ENCODE measurements around the gene ZNF654. TPM values are rescaled to one million over a fixed set of nuclear protein-coding genes. Genes with fewer than 3 reads are reported as not detected.

ZNF654 gene
- total and polyA plus RNA-seq, 2 experiments from 2014 or later = 6.2 to 7.5 TPM

DNA sequence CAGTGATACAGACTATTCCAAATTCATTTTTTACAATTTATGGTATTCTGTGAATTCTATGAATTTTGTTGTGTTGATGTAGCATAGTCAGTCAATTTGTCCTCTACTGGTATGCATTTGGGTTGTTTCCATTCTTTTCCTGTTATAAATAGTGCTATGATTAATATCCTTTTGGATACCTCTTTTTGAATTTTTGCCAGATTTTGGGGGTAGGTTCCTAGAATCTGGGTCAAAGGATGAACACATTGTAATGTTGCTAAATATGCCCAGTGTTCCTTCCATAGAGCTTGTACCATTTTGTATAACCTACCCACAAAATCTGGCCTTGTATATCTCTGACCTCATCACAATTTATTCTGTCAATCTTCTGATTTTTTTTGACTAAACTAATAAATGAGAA, 46.3 kb downstream of the ZNF654 start (continued):
- TF ChIP-seq, protein P1, sequence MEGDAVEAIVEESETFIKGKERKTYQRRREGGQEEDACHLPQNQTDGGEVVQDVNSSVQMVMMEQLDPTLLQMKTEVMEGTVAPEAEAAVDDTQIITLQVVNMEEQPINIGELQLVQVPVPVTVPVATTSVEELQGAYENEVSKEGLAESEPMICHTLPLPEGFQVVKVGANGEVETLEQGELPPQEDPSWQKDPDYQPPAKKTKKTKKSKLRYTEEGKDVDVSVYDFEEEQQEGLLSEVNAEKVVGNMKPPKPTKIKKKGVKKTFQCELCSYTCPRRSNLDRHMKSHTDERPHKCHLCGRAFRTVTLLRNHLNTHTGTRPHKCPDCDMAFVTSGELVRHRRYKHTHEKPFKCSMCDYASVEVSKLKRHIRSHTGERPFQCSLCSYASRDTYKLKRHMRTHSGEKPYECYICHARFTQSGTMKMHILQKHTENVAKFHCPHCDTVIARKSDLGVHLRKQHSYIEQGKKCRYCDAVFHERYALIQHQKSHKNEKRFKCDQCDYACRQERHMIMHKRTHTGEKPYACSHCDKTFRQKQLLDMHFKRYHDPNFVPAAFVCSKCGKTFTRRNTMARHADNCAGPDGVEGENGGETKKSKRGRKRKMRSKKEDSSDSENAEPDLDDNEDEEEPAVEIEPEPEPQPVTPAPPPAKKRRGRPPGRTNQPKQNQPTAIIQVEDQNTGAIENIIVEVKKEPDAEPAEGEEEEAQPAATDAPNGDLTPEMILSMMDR (conservative IDR thresholded peaks at IDR 0.05; ENCODE audit: low read depth in 2 of 2) = no peak
- no peak for TF ChIP-seq JUNB (IDR thresholded peaks at IDR 0.05; ENCODE audit: unreplicated experiment)

DNA sequence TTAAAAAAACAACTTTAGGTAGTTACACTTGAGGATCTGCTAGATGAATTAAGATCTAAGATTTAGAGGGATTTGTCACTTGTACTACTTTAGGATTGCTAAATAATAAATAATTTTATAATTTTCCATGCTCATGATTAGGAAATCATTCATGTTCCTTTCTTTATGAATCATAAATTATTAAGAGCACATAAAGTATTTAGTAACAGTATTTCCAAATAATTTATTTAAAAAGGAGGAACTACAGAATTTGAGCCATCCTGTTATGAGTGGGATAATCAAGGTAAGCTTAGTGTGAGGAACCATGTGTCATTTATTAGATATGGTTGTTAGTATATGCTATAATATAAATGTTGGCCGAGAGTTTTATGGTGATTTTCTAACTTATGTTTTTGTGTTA, 53.2 kb downstream of the ZNF654 start:
- H3K27ac Mint-ChIP-seq = no peak overlapping the region
- Histone ChIP-seq H4K20me1 (replicated peaks; ENCODE audit: insufficient read depth) (no peaks in the 10 kb centered on the region; the same call in 1 of the 2 replicates), H3K4me1 (ENCODE audit: insufficient read depth) (peaks cover 3% of the 10 kb centered on the region; the same call in 1 of the 2 replicates), H3K4me3 (no peak overlapping the region), H3K4me2 (no peak overlapping the region), H3F3A (replicated peaks; ENCODE audit: low read depth) (no peaks in the 10 kb centered on the region), H3K27me3 (ENCODE audit: insufficient read depth) (no peaks in the 10 kb centered on the region), H3K27ac (ENCODE audit: low read depth) (no peak overlapping the region), H3K36me3 (ENCODE audit: insufficient read depth) (no peaks in the 10 kb centered on the region), H3K9me2 (ENCODE audit: insufficient read depth) (no peaks in the 10 kb centered on the region), H3K79me2 (replicated peaks; ENCODE audit: insufficient read depth) (0 out of 2 replicates have a peak, but pooled peaks cover 1% of the 10 kb centered on the region), H2AFZ (no peak overlapping the region)
- no peaks in the 10 kb centered on the region for H3K27me3 Mint-ChIP-seq (ENCODE audit: insufficient read depth, low read depth, poor library complexity)
- TF ChIP-seq STAT1 (IDR thresholded peaks at IDR 0.05; ENCODE audit: unreplicated experiment) = no peak
- TF ChIP-seq, protein P2, sequence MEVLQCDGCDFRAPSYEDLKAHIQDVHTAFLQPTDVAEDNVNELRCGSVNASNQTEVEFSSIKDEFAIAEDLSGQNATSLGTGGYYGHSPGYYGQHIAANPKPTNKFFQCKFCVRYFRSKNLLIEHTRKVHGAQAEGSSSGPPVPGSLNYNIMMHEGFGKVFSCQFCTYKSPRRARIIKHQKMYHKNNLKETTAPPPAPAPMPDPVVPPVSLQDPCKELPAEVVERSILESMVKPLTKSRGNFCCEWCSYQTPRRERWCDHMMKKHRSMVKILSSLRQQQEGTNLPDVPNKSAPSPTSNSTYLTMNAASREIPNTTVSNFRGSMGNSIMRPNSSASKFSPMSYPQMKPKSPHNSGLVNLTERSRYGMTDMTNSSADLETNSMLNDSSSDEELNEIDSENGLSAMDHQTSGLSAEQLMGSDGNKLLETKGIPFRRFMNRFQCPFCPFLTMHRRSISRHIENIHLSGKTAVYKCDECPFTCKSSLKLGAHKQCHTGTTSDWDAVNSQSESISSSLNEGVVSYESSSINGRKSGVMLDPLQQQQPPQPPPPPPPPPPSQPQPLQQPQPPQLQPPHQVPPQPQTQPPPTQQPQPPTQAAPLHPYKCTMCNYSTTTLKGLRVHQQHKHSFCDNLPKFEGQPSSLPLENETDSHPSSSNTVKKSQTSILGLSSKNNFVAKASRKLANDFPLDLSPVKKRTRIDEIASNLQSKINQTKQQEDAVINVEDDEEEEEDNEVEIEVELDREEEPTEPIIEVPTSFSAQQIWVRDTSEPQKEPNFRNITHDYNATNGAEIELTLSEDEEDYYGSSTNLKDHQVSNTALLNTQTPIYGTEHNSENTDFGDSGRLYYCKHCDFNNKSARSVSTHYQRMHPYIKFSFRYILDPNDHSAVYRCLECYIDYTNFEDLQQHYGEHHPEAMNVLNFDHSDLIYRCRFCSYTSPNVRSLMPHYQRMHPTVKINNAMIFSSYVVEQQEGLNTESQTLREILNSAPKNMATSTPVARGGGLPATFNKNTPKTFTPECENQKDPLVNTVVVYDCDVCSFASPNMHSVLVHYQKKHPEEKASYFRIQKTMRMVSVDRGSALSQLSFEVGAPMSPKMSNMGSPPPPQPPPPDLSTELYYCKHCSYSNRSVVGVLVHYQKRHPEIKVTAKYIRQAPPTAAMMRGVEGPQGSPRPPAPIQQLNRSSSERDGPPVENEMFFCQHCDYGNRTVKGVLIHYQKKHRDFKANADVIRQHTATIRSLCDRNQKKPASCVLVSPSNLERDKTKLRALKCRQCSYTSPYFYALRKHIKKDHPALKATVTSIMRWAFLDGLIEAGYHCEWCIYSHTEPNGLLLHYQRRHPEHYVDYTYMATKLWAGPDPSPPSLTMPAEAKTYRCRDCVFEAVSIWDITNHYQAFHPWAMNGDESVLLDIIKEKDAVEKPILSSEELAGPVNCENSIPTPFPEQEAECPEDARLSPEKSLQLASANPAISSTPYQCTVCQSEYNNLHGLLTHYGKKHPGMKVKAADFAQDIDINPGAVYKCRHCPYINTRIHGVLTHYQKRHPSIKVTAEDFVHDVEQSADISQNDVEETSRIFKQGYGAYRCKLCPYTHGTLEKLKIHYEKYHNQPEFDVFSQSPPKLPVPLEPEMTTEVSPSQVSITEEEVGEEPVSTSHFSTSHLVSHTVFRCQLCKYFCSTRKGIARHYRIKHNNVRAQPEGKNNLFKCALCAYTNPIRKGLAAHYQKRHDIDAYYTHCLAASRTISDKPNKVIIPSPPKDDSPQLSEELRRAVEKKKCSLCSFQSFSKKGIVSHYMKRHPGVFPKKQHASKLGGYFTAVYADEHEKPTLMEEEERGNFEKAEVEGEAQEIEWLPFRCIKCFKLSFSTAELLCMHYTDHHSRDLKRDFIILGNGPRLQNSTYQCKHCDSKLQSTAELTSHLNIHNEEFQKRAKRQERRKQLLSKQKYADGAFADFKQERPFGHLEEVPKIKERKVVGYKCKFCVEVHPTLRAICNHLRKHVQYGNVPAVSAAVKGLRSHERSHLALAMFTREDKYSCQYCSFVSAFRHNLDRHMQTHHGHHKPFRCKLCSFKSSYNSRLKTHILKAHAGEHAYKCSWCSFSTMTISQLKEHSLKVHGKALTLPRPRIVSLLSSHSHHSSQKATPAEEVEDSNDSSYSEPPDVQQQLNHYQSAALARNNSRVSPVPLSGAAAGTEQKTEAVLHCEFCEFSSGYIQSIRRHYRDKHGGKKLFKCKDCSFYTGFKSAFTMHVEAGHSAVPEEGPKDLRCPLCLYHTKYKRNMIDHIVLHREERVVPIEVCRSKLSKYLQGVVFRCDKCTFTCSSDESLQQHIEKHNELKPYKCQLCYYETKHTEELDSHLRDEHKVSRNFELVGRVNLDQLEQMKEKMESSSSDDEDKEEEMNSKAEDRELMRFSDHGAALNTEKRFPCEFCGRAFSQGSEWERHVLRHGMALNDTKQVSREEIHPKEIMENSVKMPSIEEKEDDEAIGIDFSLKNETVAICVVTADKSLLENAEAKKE (CRISPR knock-in tag; IDR thresholded peaks at IDR 0.05) = no peak
- TF ChIP-seq EZH2 (IDR thresholded peaks at IDR 0.05; ENCODE audit: low read depth, unreplicated experiment) = no peak
- TF ChIP-seq, protein P3, sequence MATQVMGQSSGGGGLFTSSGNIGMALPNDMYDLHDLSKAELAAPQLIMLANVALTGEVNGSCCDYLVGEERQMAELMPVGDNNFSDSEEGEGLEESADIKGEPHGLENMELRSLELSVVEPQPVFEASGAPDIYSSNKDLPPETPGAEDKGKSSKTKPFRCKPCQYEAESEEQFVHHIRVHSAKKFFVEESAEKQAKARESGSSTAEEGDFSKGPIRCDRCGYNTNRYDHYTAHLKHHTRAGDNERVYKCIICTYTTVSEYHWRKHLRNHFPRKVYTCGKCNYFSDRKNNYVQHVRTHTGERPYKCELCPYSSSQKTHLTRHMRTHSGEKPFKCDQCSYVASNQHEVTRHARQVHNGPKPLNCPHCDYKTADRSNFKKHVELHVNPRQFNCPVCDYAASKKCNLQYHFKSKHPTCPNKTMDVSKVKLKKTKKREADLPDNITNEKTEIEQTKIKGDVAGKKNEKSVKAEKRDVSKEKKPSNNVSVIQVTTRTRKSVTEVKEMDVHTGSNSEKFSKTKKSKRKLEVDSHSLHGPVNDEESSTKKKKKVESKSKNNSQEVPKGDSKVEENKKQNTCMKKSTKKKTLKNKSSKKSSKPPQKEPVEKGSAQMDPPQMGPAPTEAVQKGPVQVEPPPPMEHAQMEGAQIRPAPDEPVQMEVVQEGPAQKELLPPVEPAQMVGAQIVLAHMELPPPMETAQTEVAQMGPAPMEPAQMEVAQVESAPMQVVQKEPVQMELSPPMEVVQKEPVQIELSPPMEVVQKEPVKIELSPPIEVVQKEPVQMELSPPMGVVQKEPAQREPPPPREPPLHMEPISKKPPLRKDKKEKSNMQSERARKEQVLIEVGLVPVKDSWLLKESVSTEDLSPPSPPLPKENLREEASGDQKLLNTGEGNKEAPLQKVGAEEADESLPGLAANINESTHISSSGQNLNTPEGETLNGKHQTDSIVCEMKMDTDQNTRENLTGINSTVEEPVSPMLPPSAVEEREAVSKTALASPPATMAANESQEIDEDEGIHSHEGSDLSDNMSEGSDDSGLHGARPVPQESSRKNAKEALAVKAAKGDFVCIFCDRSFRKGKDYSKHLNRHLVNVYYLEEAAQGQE (IDR thresholded peaks at IDR 0.05; ENCODE audit: unreplicated experiment) = no peak
- no peak for TF ChIP-seq ZNF114 (CRISPR knock-in tag; IDR thresholded peaks at IDR 0.05)
- peaks cover 2% of the 10 kb centered on the region; the same call in 2 of the 3 replicates for H3K4me1 Mint-ChIP-seq
- no peaks in the 10 kb centered on the region for H3K36me3 Mint-ChIP-seq (ENCODE audit: low read depth)
- ATAC-seq (no peak), DNase-seq (ENCODE audit: low spot score) (no peak)
- no peaks in the 10 kb centered on the region for H3K9me3 Mint-ChIP-seq
- no peak overlapping the region for H3K4me3 Mint-ChIP-seq
